Stomach smooth muscle (tissue), 2 donors: ENCODE measurements around the gene FOXQ1.

Experiments
- H3K27ac ChIP-seq: one replicate; pipeline ENCODE4 v1.7.0; 2013; ENCODE audit warnings: mild to moderate bottlenecking, low read length, inconsistent platforms
- H3K27me3 ChIP-seq, 2 donors: one replicate each; pipeline ENCODE4 v1.7.0; 2013; ENCODE audit warnings: low read length in 2 of 2; ENCODE audit not compliant: insufficient read depth in 2 of 2, control insufficient read depth in 1 of 2
- H3K36me3 ChIP-seq, 2 donors: one replicate each; pipeline ENCODE4 v1.7.0; 2013; ENCODE audit warnings: low read length in 2 of 2; ENCODE audit not compliant: control insufficient read depth in 2 of 2, insufficient read depth in 2 of 2
- H3K4me1 ChIP-seq: one replicate; pipeline ENCODE4 v1.7.0; 2013; ENCODE audit warnings: low read length; ENCODE audit not compliant: control insufficient read depth, insufficient read depth
- H3K4me3 ChIP-seq, 2 donors: one replicate each; pipeline ENCODE4 v1.7.0; 2013; ENCODE audit warnings: low read length in 2 of 2
- H3K9ac ChIP-seq, 2 donors: one replicate each; pipeline ENCODE4 v1.7.0; 2013; ENCODE audit warnings: low read length in 2 of 2, mild to moderate bottlenecking in 1 of 2
- H3K9me3 ChIP-seq, 2 donors: one replicate each; pipeline ENCODE4 v1.7.0; 2013; ENCODE audit warnings: low read length in 2 of 2; ENCODE audit not compliant: control insufficient read depth in 2 of 2
- donor health status: healthy.
- donor health status: Pancreatic carcinoma.

The FOXQ1 gene

GRCh38 chr6:1322156-1322555 lies 10.3 kb downstream of the FOXQ1 start:
- H3K4me3 ChIP-seq, result no peak overlapping the region
- no peaks in the 10 kb centered on the region for H3K36me3 ChIP-seq
- H3K27ac ChIP-seq, result no peak overlapping the region
- H3K9me3 ChIP-seq, result no peaks in the 10 kb centered on the region
- H3K4me1 ChIP-seq, result peaks cover 10% of the 10 kb centered on the region
- H3K27me3 ChIP-seq, result no peaks in the 10 kb centered on the region
- no peak overlapping the region for H3K9ac ChIP-seq

DNA sequence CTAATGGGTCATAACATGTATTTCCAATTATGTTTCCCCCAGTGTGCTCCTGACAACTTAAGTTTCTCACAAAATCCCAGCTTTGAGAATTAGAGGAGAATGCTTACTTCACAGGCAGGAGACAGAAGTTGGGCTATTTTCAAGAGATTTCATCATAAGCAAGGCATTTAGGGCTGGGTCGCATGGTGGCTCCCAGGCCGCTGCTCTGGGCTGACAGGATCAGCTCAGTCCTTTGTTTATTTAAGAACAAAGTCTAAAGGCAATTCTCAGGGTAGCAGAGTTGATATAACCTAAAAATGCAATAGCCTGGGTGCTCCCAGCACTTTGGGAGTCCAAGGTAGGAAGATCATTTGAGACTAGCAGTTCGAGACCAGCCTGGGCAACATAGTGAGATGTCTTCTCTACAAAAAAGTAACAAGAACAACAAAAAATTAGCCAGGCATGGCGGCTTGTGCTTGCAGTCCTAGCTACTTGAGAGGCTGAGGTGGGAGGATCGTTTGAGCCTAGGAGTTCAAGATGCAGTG lies 10.9 kb downstream of the FOXQ1 start:
- Histone ChIP-seq H3K4me1 (peaks cover 16% of the 10 kb centered on the region), H3K9me3 (no peaks in the 10 kb centered on the region), H3K27ac (no peak overlapping the region), H3K27me3 (no peaks in the 10 kb centered on the region), H3K4me3 (no peak overlapping the region), H3K9ac (no peak overlapping the region), H3K36me3 (no peaks in the 10 kb centered on the region)

DNA sequence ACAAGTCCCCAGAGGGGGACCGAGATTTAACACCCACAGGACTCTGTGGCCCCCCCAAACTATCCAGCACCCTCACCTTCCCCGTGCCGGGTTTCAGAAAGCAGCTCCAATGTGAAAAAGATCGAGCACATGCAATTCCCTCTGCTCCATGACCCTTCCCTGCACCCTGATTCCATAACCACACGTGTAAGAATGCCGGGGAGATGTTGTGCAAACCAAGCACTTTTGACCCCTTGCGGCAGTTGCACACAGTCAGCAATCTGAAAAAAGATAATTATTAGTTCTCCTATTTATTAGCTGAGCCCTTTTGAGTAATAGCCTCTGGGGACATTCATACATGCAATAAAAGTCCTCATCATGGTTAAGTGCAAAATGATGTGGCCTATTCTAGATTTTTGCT lies 13.0 kb downstream of the FOXQ1 start:
- Histone ChIP-seq H3K27ac (no peak overlapping the region), H3K9me3 (no peaks in the 10 kb centered on the region), H3K4me1 (peaks cover 16% of the 10 kb centered on the region), H3K27me3 (no peaks in the 10 kb centered on the region), H3K9ac (no peak overlapping the region), H3K36me3 (no peaks in the 10 kb centered on the region), H3K4me3 (no peak overlapping the region)

GRCh38 chr6:1325461-1326309 lies 13.8 kb downstream of the FOXQ1 start:
- H3K9me3 ChIP-seq, result no peaks in the 10 kb centered on the region
- H3K9ac ChIP-seq, result no peak overlapping the region
- H3K36me3 ChIP-seq, result no peaks in the 10 kb centered on the region
- H3K4me1 ChIP-seq, result peaks cover 16% of the 10 kb centered on the region
- no peak overlapping the region for H3K4me3 ChIP-seq
- H3K27me3 ChIP-seq, result no peaks in the 10 kb centered on the region
- no peak overlapping the region for H3K27ac ChIP-seq

GRCh38 chr6:1326535-1327121 lies 14.7 kb downstream of the FOXQ1 start:
- no peak overlapping the region for H3K9ac ChIP-seq
- no peaks in the 10 kb centered on the region for H3K9me3 ChIP-seq
- H3K4me3 ChIP-seq, result peak overlapping the region in 1 of 2 donors; percentile 8
- H3K4me1 ChIP-seq, result peaks cover 16% of the 10 kb centered on the region
- H3K27ac ChIP-seq, result no peak overlapping the region
- H3K36me3 ChIP-seq, result no peaks in the 10 kb centered on the region
- no peaks in the 10 kb centered on the region for H3K27me3 ChIP-seq

DNA sequence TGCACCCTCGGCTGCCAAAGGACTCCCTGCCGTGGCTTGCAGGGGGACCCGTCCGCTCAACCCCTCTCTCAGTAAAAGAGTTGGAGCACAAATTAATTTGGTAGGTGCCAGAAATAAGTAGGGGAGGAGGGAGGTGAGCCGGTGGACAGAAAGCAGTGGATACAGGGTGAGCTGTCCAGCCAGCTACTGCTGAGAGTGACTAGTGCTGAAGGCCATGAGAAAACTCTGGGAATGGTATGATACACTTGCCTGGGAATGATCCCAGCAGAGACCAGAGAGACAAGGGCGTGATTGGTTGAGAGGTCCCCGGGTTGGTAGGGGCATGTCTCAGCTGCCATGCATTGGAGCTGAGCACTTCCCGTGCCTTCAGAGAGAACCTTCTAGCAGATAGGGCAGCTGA lies 15.7 kb downstream of the FOXQ1 start:
- Histone ChIP-seq H3K4me3 (no peak overlapping the region), H3K9me3 (no peaks in the 10 kb centered on the region), H3K4me1 (peaks cover 16% of the 10 kb centered on the region), H3K36me3 (no peaks in the 10 kb centered on the region), H3K27me3 (no peaks in the 10 kb centered on the region), H3K9ac (no peak overlapping the region), H3K27ac (no peak overlapping the region)

- H3K4me1 ChIP-seq, result peaks cover 16% of the 10 kb centered on the region
- H3K36me3 ChIP-seq, result no peaks in the 10 kb centered on the region
- no peak overlapping the region for H3K9ac ChIP-seq
- H3K27me3 ChIP-seq, result no peaks in the 10 kb centered on the region
- H3K4me3 ChIP-seq, result no peak overlapping the region
- no peaks in the 10 kb centered on the region for H3K9me3 ChIP-seq
- no peak overlapping the region for H3K27ac ChIP-seq
Measured at GRCh38 chr6:1328129-1328800, 16.4 kb downstream of the FOXQ1 start.

GRCh38 chr6:1329708-1330107 lies 17.8 kb downstream of the FOXQ1 start:
- H3K4me1 ChIP-seq, result peaks cover 20% of the 10 kb centered on the region
- no peaks in the 10 kb centered on the region for H3K27me3 ChIP-seq
- H3K4me3 ChIP-seq, result no peak overlapping the region

GRCh38 chr6:1334684-1335083 lies 22.8 kb downstream of the FOXQ1 start:
- Histone ChIP-seq H3K36me3 (no peaks in the 10 kb centered on the region), H3K4me1 (peaks cover 14% of the 10 kb centered on the region), H3K27me3 (no peaks in the 10 kb centered on the region), H3K4me3 (no peak overlapping the region), H3K27ac (peak overlapping the region; percentile 31), H3K9me3 (no peaks in the 10 kb centered on the region), H3K9ac (no peak overlapping the region)

More at GRCh38 chr6:1329708-1330107, 17.8 kb downstream of the FOXQ1 start:
- H3K27ac ChIP-seq, result no peak overlapping the region
- H3K9ac ChIP-seq, result no peak overlapping the region
- H3K36me3 ChIP-seq, result no peaks in the 10 kb centered on the region
- no peaks in the 10 kb centered on the region for H3K9me3 ChIP-seq

GRCh38 chr6:1335367-1336037 lies 23.6 kb downstream of the FOXQ1 start:
- Histone ChIP-seq H3K9ac (no peak overlapping the region), H3K9me3 (no peaks in the 10 kb centered on the region), H3K27ac (peak overlapping the region; percentile 31), H3K4me1 (peaks cover 14% of the 10 kb centered on the region), H3K4me3 (no peak overlapping the region), H3K27me3 (no peaks in the 10 kb centered on the region), H3K36me3 (no peaks in the 10 kb centered on the region)
